ENCODE data around the gene OGFOD2. TPM values are rescaled to one million over a fixed set of nuclear protein-coding genes. Genes with fewer than 3 reads are reported as not detected.

The OGFOD2 gene
- total RNA-seq, 1 donor from 2014 or later, result 15.0 TPM

DNA sequence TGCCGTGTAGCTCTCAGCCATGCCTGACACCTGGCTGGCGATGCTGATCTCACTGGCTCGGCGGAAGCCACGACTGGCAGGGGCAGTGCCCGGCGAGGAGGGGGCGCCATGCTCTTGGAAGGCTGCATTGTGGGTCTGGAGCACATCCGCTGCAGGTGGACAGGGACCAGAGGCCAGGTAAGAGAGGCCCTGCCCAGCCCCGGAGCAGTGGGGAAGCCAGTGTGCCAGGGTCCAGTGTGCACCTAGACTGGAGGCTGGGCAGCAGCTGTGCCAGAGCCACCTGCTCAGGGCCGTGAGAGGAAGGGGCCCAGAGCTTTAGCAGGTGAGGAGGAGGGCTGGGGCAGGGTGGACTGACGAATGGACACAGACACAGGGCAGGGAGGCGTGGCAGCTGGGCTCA lies 15.5 kb downstream of the OGFOD2 start:
- TF ChIP-seq, protein P1, sequence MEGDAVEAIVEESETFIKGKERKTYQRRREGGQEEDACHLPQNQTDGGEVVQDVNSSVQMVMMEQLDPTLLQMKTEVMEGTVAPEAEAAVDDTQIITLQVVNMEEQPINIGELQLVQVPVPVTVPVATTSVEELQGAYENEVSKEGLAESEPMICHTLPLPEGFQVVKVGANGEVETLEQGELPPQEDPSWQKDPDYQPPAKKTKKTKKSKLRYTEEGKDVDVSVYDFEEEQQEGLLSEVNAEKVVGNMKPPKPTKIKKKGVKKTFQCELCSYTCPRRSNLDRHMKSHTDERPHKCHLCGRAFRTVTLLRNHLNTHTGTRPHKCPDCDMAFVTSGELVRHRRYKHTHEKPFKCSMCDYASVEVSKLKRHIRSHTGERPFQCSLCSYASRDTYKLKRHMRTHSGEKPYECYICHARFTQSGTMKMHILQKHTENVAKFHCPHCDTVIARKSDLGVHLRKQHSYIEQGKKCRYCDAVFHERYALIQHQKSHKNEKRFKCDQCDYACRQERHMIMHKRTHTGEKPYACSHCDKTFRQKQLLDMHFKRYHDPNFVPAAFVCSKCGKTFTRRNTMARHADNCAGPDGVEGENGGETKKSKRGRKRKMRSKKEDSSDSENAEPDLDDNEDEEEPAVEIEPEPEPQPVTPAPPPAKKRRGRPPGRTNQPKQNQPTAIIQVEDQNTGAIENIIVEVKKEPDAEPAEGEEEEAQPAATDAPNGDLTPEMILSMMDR (IDR thresholded peaks at IDR 0.05; ENCODE audit: insufficient read depth, low read length, severe bottlenecking), result no peak
- no peak for DNase-seq (ENCODE audit: low read depth)
- Histone ChIP-seq H3K27me3 (ENCODE audit: control insufficient read depth, insufficient read depth, low read length) (no peaks in the 10 kb centered on the region), H3K36me3 (ENCODE audit: control insufficient read depth, insufficient read depth, low read length) (peaks cover 7% of the 10 kb centered on the region), H3K4me3 (ENCODE audit: low read depth, low read length) (no peak overlapping the region)
- FAIRE-seq, result no peak

- no peak for DNase-seq (ENCODE audit: low read depth)
- H3K36me3 ChIP-seq (ENCODE audit: control insufficient read depth, insufficient read depth, low read length), result peaks cover 7% of the 10 kb centered on the region
- H3K4me3 ChIP-seq (ENCODE audit: low read depth, low read length), result no peak overlapping the region
- FAIRE-seq, result no peak
- TF ChIP-seq, protein P1 (IDR thresholded peaks at IDR 0.05; ENCODE audit: insufficient read depth, low read length, severe bottlenecking), result no peak
- H3K27me3 ChIP-seq (ENCODE audit: control insufficient read depth, insufficient read depth, low read length), result no peaks in the 10 kb centered on the region
Observed at GRCh38 chr12:122990961-122991622, 16.0 kb downstream of the OGFOD2 start.

GRCh38 chr12:122991623-122992275 lies 16.7 kb downstream of the OGFOD2 start:
- Histone ChIP-seq H3K36me3 (ENCODE audit: control insufficient read depth, insufficient read depth, low read length) (peaks cover 7% of the 10 kb centered on the region), H3K27me3 (ENCODE audit: control insufficient read depth, insufficient read depth, low read length) (no peaks in the 10 kb centered on the region), H3K4me3 (ENCODE audit: low read depth, low read length) (no peak overlapping the region)
- DNase-seq (ENCODE audit: low read depth), result no peak
- TF ChIP-seq, protein P1 (IDR thresholded peaks at IDR 0.05; ENCODE audit: insufficient read depth, low read length, severe bottlenecking), result no peak
- no peak for FAIRE-seq

DNA sequence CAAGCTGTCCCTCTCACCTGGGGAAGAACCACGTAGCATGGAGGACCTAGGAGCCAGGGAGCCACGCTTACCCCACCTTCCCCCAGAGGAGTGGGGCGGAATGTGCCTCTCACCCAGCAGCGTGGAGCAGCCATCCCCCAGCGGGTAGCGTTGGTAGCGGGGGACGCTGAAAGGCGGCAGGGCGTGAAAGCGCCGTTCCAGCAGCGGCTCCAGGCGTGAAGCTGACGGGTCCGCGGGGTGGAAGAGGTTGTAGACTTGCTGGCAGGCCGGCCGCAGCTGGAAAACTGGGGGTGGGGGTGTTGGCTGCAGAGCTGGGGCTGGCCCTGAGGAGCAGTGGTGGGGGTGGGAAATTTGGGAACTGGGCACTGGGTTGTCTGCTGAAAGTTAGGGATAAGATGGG lies 17.3 kb downstream of the OGFOD2 start:
- Histone ChIP-seq H3K27me3 (ENCODE audit: control insufficient read depth, insufficient read depth, low read length) (no peaks in the 10 kb centered on the region), H3K4me3 (ENCODE audit: low read depth, low read length) (no peak overlapping the region), H3K36me3 (ENCODE audit: control insufficient read depth, insufficient read depth, low read length) (peaks cover 4% of the 10 kb centered on the region)
- DNase-seq (ENCODE audit: low read depth), result no peak
- TF ChIP-seq, protein P1 (IDR thresholded peaks at IDR 0.05; ENCODE audit: insufficient read depth, low read length, severe bottlenecking), result no peak
- FAIRE-seq, result no peak

GRCh38 chr12:122994140-122994675 lies 19.2 kb downstream of the OGFOD2 start:
- Histone ChIP-seq H3K36me3 (ENCODE audit: control insufficient read depth, insufficient read depth, low read length) (peaks cover 2% of the 10 kb centered on the region), H3K4me3 (ENCODE audit: low read depth, low read length) (no peak overlapping the region), H3K27me3 (ENCODE audit: control insufficient read depth, insufficient read depth, low read length) (no peaks in the 10 kb centered on the region)
- TF ChIP-seq, protein P1 (IDR thresholded peaks at IDR 0.05; ENCODE audit: insufficient read depth, low read length, severe bottlenecking), result no peak
- DNase-seq (ENCODE audit: low read depth), result no peak
- no peak for FAIRE-seq

Measured in bronchial epithelial cell (primary cell).